Kidney epithelial cell (primary cell): Measurements from ENCODE around the gene HIC1. TPM values are rescaled to one million over a fixed set of nuclear protein-coding genes. Genes with fewer than 3 reads are reported as not detected.
A peak's percentile ranks its signal among the peaks of the same experiment; 100 is the strongest.

ENCODE experiments used
- DNase-seq: peaks from one replicate; pipeline ENCODE4 v3.0.0-alpha.2; 2010; ENCODE audit warnings: low read depth
- H3K27me3 ChIP-seq: 2 replicates; pipeline ENCODE4 v1.6.0; 2011; ENCODE audit warnings: low read length; ENCODE audit not compliant: control insufficient read depth, insufficient read depth
- H3K36me3 ChIP-seq: 2 replicates; pipeline ENCODE4 v1.5.1; 2011; ENCODE audit warnings: low read length; ENCODE audit not compliant: control insufficient read depth, insufficient read depth
- H3K4me3 ChIP-seq: 2 replicates; pipeline ENCODE4 v1.5.1; 2011; ENCODE audit warnings: low read depth, mild to moderate bottlenecking, control low read depth, low read length
- total RNA-seq: library from RNA; depleted of rRNA; stranded (reverse); fragments of >200 nt; gene quantifications from 2 replicates; pipeline ENCODE4 v1.2.3, GENCODE V29; 2015
- TF ChIP-seq, protein P1 (sequence below): IDR thresholded peaks from 2 replicates; pipeline ENCODE4 v1.5.1; 2011; ENCODE audit warnings: mild to moderate bottlenecking, moderate library complexity, low read length, control low read depth, inconsistent platforms; ENCODE audit not compliant: insufficient read depth, poor library complexity, severe bottlenecking

The HIC1 gene
- total RNA-seq, 1 donor from 2014 or later = 11.9 TPM

DNA sequence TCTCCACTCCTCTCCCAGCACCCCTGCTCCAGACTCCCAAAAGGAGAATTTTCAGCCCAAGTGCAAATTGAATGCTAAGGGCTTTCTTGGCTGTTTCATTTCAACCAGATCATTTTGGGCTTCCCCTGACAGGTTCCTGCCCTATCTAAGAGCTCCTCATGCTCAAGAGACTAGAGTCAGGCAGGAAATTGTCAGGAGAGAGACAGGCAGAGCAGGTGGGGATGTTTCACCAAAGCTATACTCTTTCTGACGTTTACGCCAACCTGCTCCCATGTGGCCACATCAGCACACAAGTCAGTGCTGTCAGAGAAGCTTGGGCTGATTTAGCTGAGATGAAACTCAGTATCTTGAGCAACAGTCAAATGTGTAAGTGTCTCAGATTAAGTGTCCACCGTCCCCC, 31.4 kb downstream of the HIC1 start:
- Histone ChIP-seq H3K36me3 (no peaks in the 10 kb centered on the region), H3K27me3 (no peaks in the 10 kb centered on the region), H3K4me3 (no peak overlapping the region)
- no peak for DNase-seq
- TF ChIP-seq, protein P1, sequence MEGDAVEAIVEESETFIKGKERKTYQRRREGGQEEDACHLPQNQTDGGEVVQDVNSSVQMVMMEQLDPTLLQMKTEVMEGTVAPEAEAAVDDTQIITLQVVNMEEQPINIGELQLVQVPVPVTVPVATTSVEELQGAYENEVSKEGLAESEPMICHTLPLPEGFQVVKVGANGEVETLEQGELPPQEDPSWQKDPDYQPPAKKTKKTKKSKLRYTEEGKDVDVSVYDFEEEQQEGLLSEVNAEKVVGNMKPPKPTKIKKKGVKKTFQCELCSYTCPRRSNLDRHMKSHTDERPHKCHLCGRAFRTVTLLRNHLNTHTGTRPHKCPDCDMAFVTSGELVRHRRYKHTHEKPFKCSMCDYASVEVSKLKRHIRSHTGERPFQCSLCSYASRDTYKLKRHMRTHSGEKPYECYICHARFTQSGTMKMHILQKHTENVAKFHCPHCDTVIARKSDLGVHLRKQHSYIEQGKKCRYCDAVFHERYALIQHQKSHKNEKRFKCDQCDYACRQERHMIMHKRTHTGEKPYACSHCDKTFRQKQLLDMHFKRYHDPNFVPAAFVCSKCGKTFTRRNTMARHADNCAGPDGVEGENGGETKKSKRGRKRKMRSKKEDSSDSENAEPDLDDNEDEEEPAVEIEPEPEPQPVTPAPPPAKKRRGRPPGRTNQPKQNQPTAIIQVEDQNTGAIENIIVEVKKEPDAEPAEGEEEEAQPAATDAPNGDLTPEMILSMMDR = no peak

DNA sequence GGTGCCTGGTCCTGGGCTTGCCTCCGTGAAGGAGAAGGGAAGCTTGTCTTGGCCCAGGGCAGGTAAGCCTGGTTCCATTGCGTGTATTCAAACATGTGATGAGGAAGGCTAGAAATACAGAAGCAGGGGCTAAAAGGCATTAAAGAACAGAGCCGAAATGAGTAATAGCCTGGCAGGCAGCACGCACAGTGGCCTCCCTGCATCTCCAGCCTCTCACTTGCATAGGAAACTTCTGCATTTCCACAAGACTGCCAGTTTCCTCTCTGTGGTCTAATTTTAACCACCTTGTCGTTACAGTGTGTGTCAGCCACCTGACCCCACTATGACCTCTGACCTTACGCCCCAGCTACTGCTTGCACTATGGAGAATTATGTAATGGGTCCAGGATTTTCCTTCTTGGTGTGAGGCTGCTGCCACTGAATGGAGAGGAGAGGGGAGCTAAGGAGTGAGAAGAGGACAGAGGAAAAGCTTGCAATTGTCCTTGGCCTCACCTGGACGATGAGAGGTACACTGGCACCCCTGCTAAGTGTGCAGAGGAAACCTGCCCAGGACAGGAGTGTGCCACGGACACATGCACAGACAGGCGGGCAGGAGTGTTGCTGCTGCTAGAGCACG, 32.8 kb downstream of the HIC1 start:
- TF ChIP-seq, protein P1 = no peak
- H3K27me3 ChIP-seq = no peaks in the 10 kb centered on the region
- H3K36me3 ChIP-seq = no peaks in the 10 kb centered on the region
- H3K4me3 ChIP-seq = no peak overlapping the region
- DNase-seq = no peak

DNA sequence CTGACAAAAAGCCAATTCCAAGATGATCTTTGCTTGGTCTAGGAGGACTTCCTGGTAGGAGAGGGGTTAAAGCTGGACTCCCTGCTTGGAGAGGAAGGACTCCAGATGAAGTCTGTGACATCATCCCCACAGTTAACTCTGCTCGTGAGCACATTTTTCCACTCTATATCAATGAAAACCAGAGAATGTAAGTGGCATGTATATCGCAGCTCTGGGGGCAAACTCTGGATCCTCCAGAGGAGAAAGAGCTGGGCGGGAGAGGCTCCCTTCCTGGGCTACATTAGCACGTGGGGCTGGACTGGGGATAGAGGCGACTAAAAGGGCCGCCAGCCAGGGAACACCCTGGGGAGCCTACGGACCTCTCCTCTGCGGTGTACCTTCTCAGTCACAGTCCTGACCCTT, 34.1 kb downstream of the HIC1 start:
- Histone ChIP-seq H3K27me3 (no peaks in the 10 kb centered on the region), H3K4me3 (no peak overlapping the region), H3K36me3 (no peaks in the 10 kb centered on the region)
- no peak for DNase-seq
- TF ChIP-seq, protein P1 = no peak

DNA sequence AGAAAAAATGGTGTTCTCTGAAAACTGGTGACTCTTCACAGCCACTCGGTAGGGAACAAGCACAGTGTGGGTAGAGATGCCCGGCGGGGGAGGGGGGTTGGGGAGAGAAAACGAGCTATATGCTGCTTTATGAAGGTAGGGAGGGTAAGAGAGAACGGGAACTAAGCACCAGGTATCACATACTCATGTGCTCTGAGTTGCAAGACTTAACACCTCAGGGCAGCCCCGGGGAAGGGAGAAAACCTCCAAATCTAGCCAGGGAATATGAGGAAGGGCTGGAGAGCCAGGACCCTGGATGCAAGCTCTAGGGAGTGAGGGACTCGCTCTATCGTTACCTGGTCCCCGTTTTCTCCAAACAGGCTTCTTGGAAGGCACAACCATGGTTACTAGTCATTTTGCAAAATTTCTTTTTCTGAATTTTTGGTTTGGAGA, 35.3 kb downstream of the HIC1 start:
- H3K4me3 ChIP-seq = no peak overlapping the region
- no peak for DNase-seq
- H3K36me3 ChIP-seq = no peaks in the 10 kb centered on the region
- TF ChIP-seq, protein P1 = no peak
- no peaks in the 10 kb centered on the region for H3K27me3 ChIP-seq

DNA sequence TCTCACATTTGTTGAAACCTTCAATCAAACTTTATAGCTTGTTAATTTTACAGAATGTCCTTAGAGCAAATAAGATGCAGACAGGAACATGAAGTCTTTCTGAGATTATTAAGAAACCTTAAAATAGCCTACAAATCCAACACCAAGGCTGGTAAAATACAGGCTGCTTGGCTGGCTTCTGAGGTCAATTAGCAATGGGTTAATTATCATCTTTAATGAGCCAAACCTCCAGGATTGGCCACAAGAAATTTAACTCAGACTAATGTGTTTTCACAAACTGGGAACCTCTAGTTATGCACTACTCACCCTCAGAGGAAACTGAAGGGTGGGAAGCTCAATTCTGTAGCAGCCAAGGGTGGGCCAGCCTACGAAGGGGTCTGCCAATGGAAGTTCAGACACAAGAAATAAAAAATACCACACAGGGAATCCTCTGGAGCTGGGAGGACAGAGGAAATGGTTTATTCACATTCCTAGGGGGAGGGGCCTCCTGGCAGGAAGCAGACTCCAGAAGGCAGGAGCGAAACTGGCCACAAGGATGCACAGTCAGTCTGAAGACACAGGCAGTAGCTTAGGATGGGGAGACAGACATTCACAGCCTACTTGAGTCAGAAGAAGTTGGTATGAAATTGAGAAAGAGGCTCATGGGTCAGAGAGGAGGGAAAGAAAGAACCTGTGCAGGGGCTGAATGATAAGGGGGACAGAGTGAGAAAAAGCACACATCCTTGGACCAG, 36.1 kb downstream of the HIC1 start:
- H3K27me3 ChIP-seq = no peaks in the 10 kb centered on the region
- no peaks in the 10 kb centered on the region for H3K36me3 ChIP-seq
- TF ChIP-seq, protein P1 = peak; percentile 52
- DNase-seq = peak; percentile 69
- H3K4me3 ChIP-seq = no peak overlapping the region
